PC-9 (cell line): ENCODE results near the gene CCDC91. TPM values are rescaled to one million over a fixed set of nuclear protein-coding genes. Genes with fewer than 3 reads are reported as not detected.

Source experiments
- BruUV-seq: library from RNA; stranded (reverse); fragments of 400-500 nt; replicated peaks from 2 replicates; lab custom pipeline; 2021; lab: Mats Ljungman, UMichigan
- CTCF ChIA-PET: fragments of 300-600 bp; sonication (Branson Sonifier 250); formaldehyde crosslinking; loops from one replicate; lab custom pipeline; 2022; ENCODE audit warnings: antibody characterized with exemption; lab: Charles Lee
- POLR2A ChIA-PET: fragments of 300-600 bp; sonication (Branson Sonifier 250); formaldehyde crosslinking; loops from one replicate; lab custom pipeline; 2022; ENCODE audit warnings: antibody characterized with exemption; ENCODE audit not compliant: unreplicated experiment; lab: Charles Lee
- DNase-seq, 2 experiments: peaks; one replicate each; pipeline versions ENCODE4 v3.0.0 to v3.0.0-alpha.2; 2015 to 2022; ENCODE audit warnings: mixed read lengths in 1 of 2
- H2AFZ ChIP-seq: fragments of 200-600 bp; sonication (generic); 2 replicates; pipeline ENCODE4 v1.8.1; 2017; ENCODE audit warnings: antibody characterized with exemption
- H3F3A ChIP-seq: fragments of 200-600 bp; sonication (generic); 2 replicates; pipeline ENCODE4 v1.8.1; 2017; ENCODE audit warnings: antibody characterized with exemption, mild to moderate bottlenecking, low read depth; ENCODE audit not compliant: insufficient read depth
- H3K27ac ChIP-seq: fragments of 200-600 bp; sonication (generic); 2 replicates; pipeline ENCODE4 v1.6.1; 2016; ENCODE audit warnings: mixed run types
- H3K27me3 ChIP-seq: fragments of 200-600 bp; sonication (generic); 2 replicates; pipeline ENCODE4 v1.6.1; 2016; ENCODE audit warnings: low read depth, mixed run types; ENCODE audit not compliant: insufficient read depth
- H3K36me3 ChIP-seq: fragments of 200-600 bp; sonication (generic); 2 replicates; pipeline ENCODE4 v1.6.1; 2016; ENCODE audit warnings: low read depth, mixed run types
- H3K4me1 ChIP-seq: fragments of 200-600 bp; sonication (generic); replicated peaks from 2 replicates; pipeline ENCODE4 v1.6.1; 2016; ENCODE audit warnings: mixed run types; ENCODE audit not compliant: insufficient read depth
- H3K4me2 ChIP-seq: fragments of 200-600 bp; sonication (generic); 2 replicates; pipeline ENCODE4 v1.6.1; 2017; ENCODE audit warnings: mixed run types
- H3K4me3 ChIP-seq: fragments of 200-600 bp; sonication (generic); 2 replicates; pipeline ENCODE4 v1.6.1; 2016; ENCODE audit warnings: mixed run types
- H3K79me2 ChIP-seq: fragments of 200-600 bp; sonication (generic); 2 replicates; pipeline ENCODE4 v1.6.1; 2017; ENCODE audit warnings: low read depth, mixed run types
- H3K9me2 ChIP-seq: fragments of 200-600 bp; sonication (generic); 2 replicates; pipeline ENCODE4 v1.8.1; 2017; ENCODE audit warnings: mild to moderate bottlenecking; ENCODE audit not compliant: insufficient read depth
- H3K9me3 ChIP-seq: fragments of 200-600 bp; sonication (generic); 2 replicates; pipeline ENCODE4 v1.8.1; 2016; ENCODE audit warnings: low read depth; ENCODE audit not compliant: insufficient read depth
- H4K20me1 ChIP-seq: fragments of 200-600 bp; sonication (generic); 2 replicates; pipeline ENCODE4 v1.8.1; 2017; ENCODE audit not compliant: insufficient read depth
- EZH2 ChIP-seq: fragments of 200-600 bp; sonication (generic); IDR thresholded peaks from 2 replicates; pipeline ENCODE4 v1.8.0; 2017; ENCODE audit warnings: antibody characterized with exemption, low read depth
- intact Hi-C: fragments of 100-400 bp; cut with micrococcal nuclease; formaldehyde crosslinking; loops from one replicate; pipeline ENCODE4 v1.10.0; 2022; ENCODE audit not compliant: unreplicated experiment
- total RNA-seq: library from RNA; stranded (reverse); gene quantifications from 2 replicates; pipeline ENCODE4 v1.2.3, GENCODE V29; 2021
- TF ChIP-seq, protein P1 (sequence below): fragments of 200-600 bp; sonication (generic); conservative IDR thresholded peaks from 2 replicates; pipeline ENCODE4 v1.6.1; 2017; ENCODE audit warnings: mixed run types, antibody characterized with exemption, mild to moderate bottlenecking, moderate library complexity

Gene CCDC91
- total RNA-seq, 1 experiment from 2014 or later = 38.9 TPM

- TF ChIP-seq, protein P1, sequence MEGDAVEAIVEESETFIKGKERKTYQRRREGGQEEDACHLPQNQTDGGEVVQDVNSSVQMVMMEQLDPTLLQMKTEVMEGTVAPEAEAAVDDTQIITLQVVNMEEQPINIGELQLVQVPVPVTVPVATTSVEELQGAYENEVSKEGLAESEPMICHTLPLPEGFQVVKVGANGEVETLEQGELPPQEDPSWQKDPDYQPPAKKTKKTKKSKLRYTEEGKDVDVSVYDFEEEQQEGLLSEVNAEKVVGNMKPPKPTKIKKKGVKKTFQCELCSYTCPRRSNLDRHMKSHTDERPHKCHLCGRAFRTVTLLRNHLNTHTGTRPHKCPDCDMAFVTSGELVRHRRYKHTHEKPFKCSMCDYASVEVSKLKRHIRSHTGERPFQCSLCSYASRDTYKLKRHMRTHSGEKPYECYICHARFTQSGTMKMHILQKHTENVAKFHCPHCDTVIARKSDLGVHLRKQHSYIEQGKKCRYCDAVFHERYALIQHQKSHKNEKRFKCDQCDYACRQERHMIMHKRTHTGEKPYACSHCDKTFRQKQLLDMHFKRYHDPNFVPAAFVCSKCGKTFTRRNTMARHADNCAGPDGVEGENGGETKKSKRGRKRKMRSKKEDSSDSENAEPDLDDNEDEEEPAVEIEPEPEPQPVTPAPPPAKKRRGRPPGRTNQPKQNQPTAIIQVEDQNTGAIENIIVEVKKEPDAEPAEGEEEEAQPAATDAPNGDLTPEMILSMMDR = no peak
- no peak for TF ChIP-seq EZH2
- Histone ChIP-seq H3K4me2 (no peak overlapping the region), H3K27ac (no peak overlapping the region), H3K9me2 (no peaks in the 10 kb centered on the region), H3K4me1 (no peaks in the 10 kb centered on the region), H4K20me1 (no peaks in the 10 kb centered on the region), H3K79me2 (no peaks in the 10 kb centered on the region), H3K4me3 (no peak overlapping the region), H2AFZ (no peak overlapping the region), H3K27me3 (no peaks in the 10 kb centered on the region), H3K9me3 (no peaks in the 10 kb centered on the region), H3K36me3 (no peaks in the 10 kb centered on the region), H3F3A (no peaks in the 10 kb centered on the region)
- no TSS peak for BruUV-seq
- ChIA-PET POLR2A (interaction anchor here (0.5 kb wide), 1 partner anchor 193 kb away, joined by 3 read pairs; the partner anchor contains the start of gene CCDC91), CTCF (no interaction called here)
- intact Hi-C loops = no loop called here
- DNase-seq = no peak
These were observed 193.1 kb downstream of the CCDC91 start for GRCh38 chr12:28383368-28383767.

DNA sequence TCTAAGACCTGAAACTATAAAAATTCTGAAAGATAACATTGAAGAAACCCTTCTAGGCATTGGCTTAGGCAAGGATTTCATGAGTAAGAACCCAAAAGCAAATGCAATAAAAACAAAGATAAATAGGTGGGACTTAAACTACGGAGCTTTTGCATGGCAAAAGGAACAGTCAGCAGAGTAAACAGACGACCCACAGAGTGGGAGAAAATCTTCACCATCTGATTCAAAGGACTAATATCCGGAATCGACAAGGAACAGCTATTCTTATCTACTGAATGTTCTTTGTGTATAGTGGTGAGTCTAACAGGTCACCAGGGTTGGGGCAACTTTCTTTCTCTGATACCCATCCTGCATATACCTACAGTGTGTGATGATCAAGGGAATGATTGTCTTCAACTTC lies 198.6 kb downstream of the CCDC91 start:
- intact Hi-C loops = no loop called here
- Histone ChIP-seq H3K4me2 (no peak overlapping the region), H3K27ac (no peak overlapping the region)

GRCh38 chr12:28390206-28390605 lies 199.9 kb downstream of the CCDC91 start:
- intact Hi-C loops = no loop called here
- Histone ChIP-seq H3K4me2 (no peak overlapping the region), H3K27me3 (no peaks in the 10 kb centered on the region), H2AFZ (no peak overlapping the region), H3F3A (no peaks in the 10 kb centered on the region), H3K9me2 (no peaks in the 10 kb centered on the region), H3K9me3 (no peaks in the 10 kb centered on the region), H3K4me1 (no peaks in the 10 kb centered on the region), H3K27ac (no peak overlapping the region), H3K4me3 (no peak overlapping the region), H4K20me1 (no peaks in the 10 kb centered on the region), H3K36me3 (no peaks in the 10 kb centered on the region), H3K79me2 (no peaks in the 10 kb centered on the region)
- POLR2A ChIA-PET = no interaction called here
- no peak for DNase-seq
- TF ChIP-seq EZH2 = no peak
- TF ChIP-seq, protein P1 = no peak
- BruUV-seq = no TSS peak
- CTCF ChIA-PET = no interaction called here

More for the DNA sequence above, 198.6 kb downstream of the CCDC91 start:
- TF ChIP-seq EZH2 = no peak
- TF ChIP-seq, protein P1 = no peak
- H3K27me3 ChIP-seq = no peaks in the 10 kb centered on the region
- CTCF ChIA-PET = no interaction called here
- no peaks in the 10 kb centered on the region for H3K4me1 ChIP-seq
- H3F3A ChIP-seq = no peaks in the 10 kb centered on the region
- no TSS peak for BruUV-seq
- no peak overlapping the region for H3K4me3 ChIP-seq
- no peaks in the 10 kb centered on the region for H3K79me2 ChIP-seq
- POLR2A ChIA-PET = no interaction called here
- H3K9me2 ChIP-seq = no peaks in the 10 kb centered on the region
- no peaks in the 10 kb centered on the region for H4K20me1 ChIP-seq
- no peak for DNase-seq
- no peak overlapping the region for H2AFZ ChIP-seq
- no peaks in the 10 kb centered on the region for H3K36me3 ChIP-seq
- H3K9me3 ChIP-seq = no peaks in the 10 kb centered on the region
